Smooth muscle cell of trachea (primary cell): ENCODE data around the gene ZNF768. TPM values are rescaled to one million over a fixed set of nuclear protein-coding genes. Genes with fewer than 3 reads are reported as not detected.

Experiments
- total RNA-seq: library from RNA; depleted of rRNA; stranded (reverse); fragments of >200 nt; gene quantifications from 2 replicates; pipeline ENCODE4 v1.2.1, GENCODE V29; 2014

Gene ZNF768
- 14.3 and 27.5 TPM in 2 replicates for total RNA-seq

GRCh38 chr16:30526137-30526822, at the start of gene ZNF768:
Gene ZNF768 (minus strand): TSS chr16:30526566. CDS start chr16:30526413, 153 bp downstream.

GRCh38 chr16:30571445-30572322, 45.3 kb upstream of the ZNF768 start, which contains the start of gene ZNF688:
Gene ZNF688 (minus strand): TSS chr16:30571714. CDS start chr16:30571629, 85 bp downstream.

GRCh38 chr16:30557957-30558788, 31.8 kb upstream of the ZNF768 start, which contains the start of gene ZNF764:
Gene ZNF764 (minus strand): TSS chr16:30558374. CDS start chr16:30558182, 192 bp downstream.

GRCh38 chr16:30534368-30535105, 8.2 kb upstream of the ZNF768 start, which contains the start of gene ZNF747:
Gene ZNF747 (minus strand): TSS chr16:30534858. CDS start chr16:30534679, 179 bp downstream.

Other genes starting within 250 kb of the ZNF768 start
- 39.0 and 42.6 TPM in 2 replicates for gene CD2BP2, start 171.3 kb downstream of the ZNF768 start, total RNA-seq
- gene TBC1D10B, start 156.1 kb downstream of the ZNF768 start, total RNA-seq = 41.5 and 49.0 TPM in 2 replicates
- not detected in 2 replicates for gene MYL11, start 151.8 kb downstream of the ZNF768 start, total RNA-seq
- 0.50 TPM in 1 of 2 replicates, not detected in the other for gene SEPTIN1, start 144.0 kb downstream of the ZNF768 start, total RNA-seq
- 5.4 and 8.3 TPM in 2 replicates for gene ZNF48, start 131.1 kb downstream of the ZNF768 start, total RNA-seq
- gene ZNF771, start 119.0 kb downstream of the ZNF768 start, total RNA-seq = 15.6 and 20.5 TPM in 2 replicates
- gene DCTPP1, start 96.5 kb downstream of the ZNF768 start, total RNA-seq = 7.9 and 16.9 TPM in 2 replicates
- gene SEPHS2, start 80.7 kb downstream of the ZNF768 start, total RNA-seq = 14.0 and 14.7 TPM in 2 replicates
- gene ITGAL, start 53.8 kb downstream of the ZNF768 start, total RNA-seq = under 0.01 TPM in 1 of 2 replicates, not detected in the other
- 9.9 and 19.4 TPM in 2 replicates for gene ZNF747, start 8.3 kb upstream of the ZNF768 start, total RNA-seq
- 6.3 and 6.5 TPM in 2 replicates for gene ZNF764, start 31.8 kb upstream of the ZNF768 start, total RNA-seq
- gene ZNF688, start 45.1 kb upstream of the ZNF768 start, total RNA-seq = 13.2 and 13.6 TPM in 2 replicates
- 6.4 and 8.3 TPM in 2 replicates for gene ZNF785, start 59.1 kb upstream of the ZNF768 start, total RNA-seq
- gene ZNF689, start 83.8 kb upstream of the ZNF768 start, total RNA-seq = 5.4 and 7.1 TPM in 2 replicates
- gene PRR14, start 124.4 kb upstream of the ZNF768 start, total RNA-seq = 4.8 and 8.8 TPM in 2 replicates
- gene FBRS, start 131.9 kb upstream of the ZNF768 start, total RNA-seq = 23.2 and 24.4 TPM in 2 replicates
- 26.8 and 30.9 TPM in 2 replicates for gene SRCAP, start 172.6 kb upstream of the ZNF768 start, total RNA-seq
- 20.5 and 26.9 TPM in 2 replicates for gene PHKG2, start 221.9 kb upstream of the ZNF768 start, total RNA-seq
- 0.66 and 2.9 TPM in 2 replicates for gene CFAP119, start 235.5 kb upstream of the ZNF768 start, total RNA-seq
- 81.9 and 103 TPM in 2 replicates for gene RNF40, start 235.8 kb upstream of the ZNF768 start, total RNA-seq